ENCODE measurements around the gene SLC9A5. TPM values are rescaled to one million over a fixed set of nuclear protein-coding genes. Genes with fewer than 3 reads are reported as not detected.

Gene SLC9A5
- total and polyA plus RNA-seq, 9 of the 15 experiments (the other 6 are each of a cell fraction or from before 2014, with no cell fraction given), result 0.06 to 3.1 (median 1.2) TPM

GRCh38 chr16:67213197-67214019, 35.4 kb upstream of the SLC9A5 start (continued):
- no peak for TF ChIP-seq ASH1L (IDR thresholded peaks at IDR 0.05; ENCODE audit: borderline replicate concordance, low read depth, partially characterized antibody)
- TF ChIP-seq THAP7 (CRISPR knock-in tag; IDR thresholded peaks at IDR 0.05), result no peak
- TF ChIP-seq L3MBTL2 (IDR thresholded peaks at IDR 0.05), result no peak
- TF ChIP-seq PHF20 (IDR thresholded peaks at IDR 0.05; ENCODE audit: partially characterized antibody), result no peak

- in situ Hi-C loops (cut with MboI), result no loop called here
- peak in 1 of 4 experiments; percentile 45 for DNase-seq (ENCODE audit: extremely low read depth in 1 of 4, low spot score in 3 of 4)
- CTCF ChIA-PET (ENCODE audit: low intra/inter-chr PET ratio), result no interaction called here
- TF ChIP-seq E2F3 (CRISPR knock-in tag; IDR thresholded peaks at IDR 0.05), result no peak
- TF ChIP-seq ZC3H8 (IDR thresholded peaks at IDR 0.05), result no peak
- TF ChIP-seq HNRNPK (IDR thresholded peaks at IDR 0.05; ENCODE audit: low read depth, low read length, poor library complexity, severe bottlenecking), result no peak
- no peak for TF ChIP-seq ZNF133 (CRISPR knock-in tag; IDR thresholded peaks at IDR 0.05)
- no peak for TF ChIP-seq POU5F1 (IDR thresholded peaks at IDR 0.05; ENCODE audit: borderline replicate concordance, low read depth, low read length, partially characterized antibody)
- no peak for TF ChIP-seq ZNF277 (CRISPR knock-in tag; IDR thresholded peaks at IDR 0.05; ENCODE audit: borderline replicate concordance)
- no peak for TF ChIP-seq ZKSCAN1 (IDR thresholded peaks at IDR 0.05; ENCODE audit: low read depth, low read length)
- no peak for TF ChIP-seq ZKSCAN3 (CRISPR knock-in tag; IDR thresholded peaks at IDR 0.05)
- no peak for TF ChIP-seq ZNF324 (CRISPR knock-in tag; IDR thresholded peaks at IDR 0.05)
- no peak for TF ChIP-seq HMGXB4 (CRISPR knock-in tag; IDR thresholded peaks at IDR 0.05)
- TF ChIP-seq EGR1 (conservative IDR thresholded peaks at IDR 0.05), result no peak
- TF ChIP-seq ZNF766 (CRISPR knock-in tag; conservative IDR thresholded peaks at IDR 0.05), result no peak
These were observed 33.1 kb upstream of the SLC9A5 start for GRCh38 chr16:67215706-67216105.

More at GRCh38 chr16:67215706-67216105, 33.1 kb upstream of the SLC9A5 start:
- Histone ChIP-seq H3K27ac (ENCODE audit: extremely low read depth, low read depth, low read length) (no peak overlapping the region), H3K9me1 (ENCODE audit: control insufficient read depth, insufficient read depth, low read length) (no peaks in the 10 kb centered on the region), H3K4me3 (no peak overlapping the region), H3K4me1 (replicated peaks in 1 of 2; ENCODE audit: control insufficient read depth in 2 of 2, insufficient read depth in 2 of 2, low read length in 2 of 2) (peaks cover 20 to 26% of the 10 kb centered on the region in 2 experiments), H4K20me1 (replicated peaks; ENCODE audit: control insufficient read depth, insufficient read depth, low read length) (no peaks in the 10 kb centered on the region), H3K9ac (ENCODE audit: insufficient read depth in 1 of 2, low read depth in 2 of 2, low read length in 2 of 2) (peak overlapping the region in 1 of 2 experiments; percentile 75; a peak in 1 of 4 replicates), H3K27me3 (ENCODE audit: control insufficient read depth in 2 of 2, insufficient read depth in 2 of 2, low read length in 2 of 2) (no peaks in the 10 kb centered on the region), H2AFZ (ENCODE audit: low read depth, low read length) (0 out of 2 replicates have a peak overlapping the region, but pooled peaks have one; percentile 26), H3K4me2 (ENCODE audit: insufficient read depth, low read length) (no peak overlapping the region), H3K36me3 (ENCODE audit: control insufficient read depth, insufficient read depth, low read length) (no peaks in the 10 kb centered on the region), H3K9me3 (replicated peaks; ENCODE audit: control insufficient read depth, insufficient read depth, low read depth, low read length) (no peaks in the 10 kb centered on the region), H3K79me2 (ENCODE audit: control insufficient read depth, insufficient read depth, low read length) (no peaks in the 10 kb centered on the region)
- intact Hi-C loops (cut with micrococcal nuclease), result no loop called here
- 62% methylated on average over 5 of the region's 5 CpGs for WGBS (ENCODE audit: insufficient coverage, low coverage, missing lambda C conversion rate)
- FAIRE-seq (no peak), ATAC-seq (no peak)
- POLR2A ChIA-PET, result interaction anchor here (0.7 to 2.4 kb wide), 2 partner anchors 9 to 11 kb away, joined by 3 to 9 read pairs; partner anchors contain the start of gene TMEM208
- BruUV-seq (replicated peaks), result no TSS peak

Data from K562 (cell line).